Stimulated activated CD8-positive, alpha-beta memory T cell treated with anti-CD3 and anti-CD28 coated beads, Interleukin-7, amount 100 ng/mL, for 24 hours (primary cell): ENCODE measurements around the gene CERKL.

Experiments
- DNase-seq: peaks from one replicate; pipeline ENCODE4 v3.0.0-alpha.2; 2020; ENCODE audit warnings: low read depth

The CERKL gene

DNA sequence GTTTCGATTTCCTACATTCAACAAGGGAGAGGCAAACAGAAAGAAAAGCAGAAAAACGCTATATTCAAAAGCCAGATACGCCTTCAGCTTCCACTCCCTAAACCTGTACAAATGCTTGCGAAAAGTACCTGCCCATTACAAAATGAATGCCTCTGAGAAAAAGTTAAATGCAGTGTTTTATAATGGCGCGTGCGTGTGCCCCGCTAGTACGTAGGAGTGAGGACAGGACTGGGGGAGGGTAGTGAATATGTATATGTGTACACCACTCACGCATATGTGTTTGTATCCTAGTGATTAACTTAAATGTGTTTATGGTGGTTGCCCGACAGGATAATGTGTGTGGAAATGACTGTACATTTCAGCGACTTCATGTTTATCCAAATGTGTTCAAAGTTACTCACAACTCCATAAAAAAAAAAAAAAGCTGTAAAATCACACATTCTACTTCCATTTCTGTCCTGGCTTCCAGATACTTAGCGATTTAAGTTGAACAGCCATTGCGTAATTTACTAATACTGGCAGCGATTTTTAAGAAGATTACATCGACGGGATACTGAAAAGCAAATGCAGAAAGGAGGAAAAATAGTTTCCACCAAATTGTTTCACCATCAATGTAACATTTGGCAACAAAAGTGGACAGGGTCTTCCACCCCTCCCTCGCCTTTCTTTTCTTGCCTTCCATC is 22.1 kb upstream of the CERKL start:
- DNase-seq: no peak

DNA sequence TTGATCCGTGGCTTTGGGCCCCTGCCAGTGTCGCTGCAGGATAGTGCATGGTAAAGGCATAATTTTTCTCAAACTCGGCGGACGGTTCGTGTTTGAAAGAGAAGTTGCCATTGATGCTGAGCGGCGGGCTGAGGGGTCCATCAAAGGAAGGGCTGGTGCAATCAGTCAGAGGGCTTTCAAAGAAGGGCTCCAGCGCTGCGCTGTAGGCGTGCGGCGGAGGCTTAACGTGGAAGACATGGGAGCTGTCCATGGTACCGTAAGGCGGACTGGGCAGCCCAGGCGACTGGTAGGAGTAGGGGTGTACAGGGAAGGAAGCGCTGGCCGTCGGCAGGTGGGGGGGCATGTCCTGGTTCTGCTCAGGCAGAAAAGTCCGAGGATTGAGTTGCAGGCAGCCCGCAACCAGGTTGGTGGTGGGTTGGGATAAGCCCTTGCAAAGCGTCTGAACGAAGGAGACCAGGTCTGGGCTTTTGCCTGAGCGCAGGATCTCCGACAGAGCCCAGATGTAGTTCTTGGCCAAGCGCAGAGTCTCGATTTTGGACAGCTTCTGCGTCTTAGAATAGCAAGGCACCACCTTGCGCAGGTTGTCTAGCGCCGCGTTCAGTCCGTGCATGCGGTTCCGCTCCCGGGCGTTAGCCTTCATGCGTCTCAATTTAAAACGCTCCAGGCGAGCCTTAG is 21.1 kb upstream of the CERKL start:
- DNase-seq: no peak

DNA sequence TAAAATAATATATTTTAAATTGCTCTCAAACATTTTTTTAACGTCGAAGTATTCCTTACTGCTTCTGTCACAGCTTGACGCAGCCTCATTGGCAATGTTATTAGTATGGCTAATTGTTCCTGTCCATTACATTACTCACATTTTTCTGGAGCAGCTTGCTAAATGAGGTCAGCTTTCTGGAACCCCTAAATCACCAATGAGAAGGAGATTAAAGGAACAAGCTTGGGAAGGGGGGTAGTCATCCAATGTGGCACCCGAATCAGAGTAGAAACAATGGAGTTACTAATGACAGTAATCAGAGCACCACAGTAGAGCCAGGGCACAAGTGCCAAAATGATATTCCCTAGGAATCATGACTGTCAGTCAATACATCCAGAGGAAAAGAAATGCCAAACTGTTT is 18.3 kb upstream of the CERKL start:
- DNase-seq: no peak

DNA sequence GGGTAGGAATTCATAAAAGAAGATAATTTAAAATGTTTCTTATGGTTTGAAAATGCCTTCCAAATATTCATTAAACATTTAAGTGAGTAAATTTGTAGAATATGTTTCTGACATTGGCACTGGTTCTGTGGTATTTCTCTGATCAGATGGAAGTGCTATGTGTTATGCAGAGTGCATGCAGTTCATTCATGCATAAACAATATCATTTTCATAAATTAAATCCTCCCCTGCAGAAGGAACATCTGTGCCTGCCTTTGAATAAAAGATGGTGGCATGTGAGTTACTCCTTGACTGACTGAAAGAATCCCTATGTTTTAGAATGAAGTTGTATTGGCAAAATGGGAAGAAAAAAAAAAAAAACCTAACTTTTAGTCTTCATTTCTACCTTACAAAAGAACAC is 17.6 kb upstream of the CERKL start:
- DNase-seq: no peak

DNA sequence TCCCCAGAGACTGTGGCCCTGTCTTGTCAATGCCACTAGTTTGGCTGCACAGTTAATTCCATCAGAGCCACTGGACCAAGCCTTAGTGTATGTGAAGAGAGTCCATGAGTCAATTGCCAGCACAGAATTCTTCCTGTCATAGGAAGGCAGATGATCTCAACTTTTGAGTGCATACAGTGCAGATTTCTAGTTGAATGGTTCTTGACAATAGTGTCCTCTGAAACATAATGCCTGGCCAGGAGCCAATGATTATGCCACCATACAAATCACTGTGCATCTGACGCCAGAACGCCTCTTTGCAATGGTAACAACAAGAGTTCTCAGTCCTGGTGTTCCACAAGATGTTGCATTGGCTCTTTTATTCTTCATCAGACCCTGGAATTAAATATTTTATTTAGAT is 16.3 kb upstream of the CERKL start:
- DNase-seq: no peak

DNA sequence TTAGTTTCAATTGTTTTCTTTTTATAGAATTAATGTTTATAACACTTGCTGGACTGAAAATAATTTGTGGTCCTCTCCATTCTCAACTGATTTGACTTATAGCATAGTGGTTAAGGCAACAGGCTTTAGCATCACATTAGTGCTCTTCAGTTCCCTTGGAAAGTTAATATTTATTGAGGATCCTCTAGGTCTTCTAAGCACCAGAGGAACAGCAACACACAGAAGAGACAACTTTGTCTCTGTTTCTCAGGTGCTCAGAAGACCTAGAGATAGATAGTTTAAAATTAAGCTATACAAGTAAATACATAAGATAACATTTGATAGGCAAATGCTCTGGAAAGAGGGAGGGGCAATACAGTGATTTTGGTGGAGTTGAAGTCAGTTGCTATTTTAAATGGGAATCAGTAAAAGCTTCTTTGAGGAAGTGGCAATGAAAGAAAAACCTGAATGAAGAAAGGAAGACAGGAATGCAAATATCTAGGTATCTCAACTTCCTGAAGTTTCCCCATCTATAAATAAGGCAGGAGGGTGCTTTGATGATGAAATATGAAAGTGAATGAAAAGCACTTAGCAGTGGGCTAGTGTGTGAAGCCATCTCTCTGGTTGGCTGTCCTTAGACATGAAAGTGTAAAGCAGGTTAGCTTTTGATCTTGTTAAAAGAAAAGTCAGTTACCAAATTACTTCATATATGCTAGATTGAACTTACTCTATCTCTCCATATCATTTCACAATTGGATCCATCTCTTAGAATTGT is 15.5 kb upstream of the CERKL start:
- DNase-seq: no peak

DNA sequence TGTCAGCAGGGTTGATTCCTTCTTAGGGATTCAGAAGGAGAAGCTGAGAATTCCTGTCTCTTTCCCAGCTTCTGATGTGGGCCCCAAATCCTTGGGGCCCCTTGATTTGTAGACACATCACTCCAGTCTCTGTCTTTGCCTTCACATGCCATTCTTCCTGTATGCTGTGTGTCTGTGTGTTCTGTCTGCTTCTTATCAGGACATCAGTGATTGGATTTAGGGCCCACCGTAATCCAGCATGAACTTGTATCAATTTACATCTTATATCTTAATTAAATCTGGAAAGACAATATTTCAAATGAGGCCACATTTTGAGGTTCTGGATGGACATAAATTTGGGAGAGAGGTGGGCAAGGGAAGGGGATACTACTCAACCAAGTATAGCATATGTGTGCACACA is 13.7 kb upstream of the CERKL start:
- DNase-seq: no peak

DNA sequence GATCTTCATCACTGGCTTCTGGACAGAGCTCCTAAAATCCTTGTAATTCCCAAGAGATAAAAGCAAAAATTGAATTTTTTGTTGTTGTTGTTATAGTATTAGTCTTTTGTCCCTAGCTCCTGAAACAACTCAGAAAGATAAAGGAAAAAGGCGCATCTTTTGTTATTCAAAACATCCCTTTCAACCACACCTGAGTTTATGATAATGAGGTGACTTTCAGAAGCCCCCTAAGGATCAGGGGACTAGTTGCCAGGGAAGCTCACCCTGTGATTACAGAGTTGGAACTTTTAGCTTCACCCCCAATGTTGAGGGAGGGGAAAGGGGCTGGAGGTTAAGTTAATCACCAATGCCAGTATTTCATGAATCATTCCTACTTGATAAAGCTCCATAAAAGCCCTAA is 10.3 kb upstream of the CERKL start:
- no peak for DNase-seq

DNA sequence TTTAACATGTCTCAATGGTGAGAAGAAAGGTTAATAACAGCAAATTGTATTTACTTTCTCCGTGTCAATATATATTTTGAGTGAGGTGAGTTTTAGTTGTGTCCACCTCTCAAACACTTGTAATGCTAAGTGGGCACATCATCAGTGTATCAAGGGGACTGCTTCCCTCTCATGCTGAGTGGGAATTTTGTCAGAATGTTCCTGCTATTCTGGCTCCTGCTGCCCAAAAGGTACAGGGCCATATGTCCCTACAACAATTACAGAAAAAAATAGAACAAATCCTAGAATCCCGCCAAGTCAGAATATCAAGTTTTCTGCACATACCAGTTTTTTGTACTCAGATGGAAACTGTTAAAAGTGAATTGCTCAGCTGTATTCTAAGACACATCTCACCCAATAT is 5.4 kb upstream of the CERKL start:
- DNase-seq: no peak

DNA sequence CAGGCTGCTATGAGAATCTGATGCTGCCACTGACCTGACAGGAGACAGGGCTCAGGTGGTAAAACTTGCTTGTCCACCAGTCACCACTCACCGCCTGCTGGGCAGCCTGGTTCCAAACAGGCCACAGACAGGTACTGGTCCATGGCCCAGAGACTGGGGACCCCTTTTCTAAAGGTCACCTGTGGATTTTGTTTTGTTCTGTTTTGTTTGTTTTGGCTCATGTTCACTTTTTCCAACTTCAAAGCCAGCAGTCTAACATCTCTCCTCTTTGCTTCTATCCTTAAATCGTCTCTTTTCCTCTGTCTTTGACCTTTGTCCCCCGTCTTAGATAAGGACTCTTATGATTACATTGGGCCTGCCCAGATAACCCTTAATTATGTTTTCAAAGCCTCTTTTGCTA is 3.3 kb upstream of the CERKL start:
- no peak for DNase-seq

DNA sequence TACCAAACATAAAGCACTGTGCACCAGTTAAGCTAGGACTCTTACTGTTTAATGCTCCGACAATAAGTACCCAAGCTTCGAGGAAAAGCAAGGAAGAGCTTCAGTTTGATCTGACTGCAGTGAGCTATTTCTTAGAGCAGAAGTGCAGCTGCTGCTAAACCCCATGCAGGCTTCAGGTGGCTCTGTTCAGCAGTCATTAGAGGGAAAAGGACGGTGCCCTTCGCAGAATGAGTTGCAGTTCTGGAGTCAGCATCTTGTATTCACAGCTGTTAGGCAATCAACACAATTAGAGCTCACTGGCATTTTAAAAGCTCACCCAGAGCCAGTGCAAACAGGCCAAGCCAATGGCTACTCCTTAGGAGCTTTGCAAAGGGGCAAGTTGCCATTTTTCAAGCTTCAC is 1.5 kb upstream of the CERKL start:
- no peak for DNase-seq

DNA sequence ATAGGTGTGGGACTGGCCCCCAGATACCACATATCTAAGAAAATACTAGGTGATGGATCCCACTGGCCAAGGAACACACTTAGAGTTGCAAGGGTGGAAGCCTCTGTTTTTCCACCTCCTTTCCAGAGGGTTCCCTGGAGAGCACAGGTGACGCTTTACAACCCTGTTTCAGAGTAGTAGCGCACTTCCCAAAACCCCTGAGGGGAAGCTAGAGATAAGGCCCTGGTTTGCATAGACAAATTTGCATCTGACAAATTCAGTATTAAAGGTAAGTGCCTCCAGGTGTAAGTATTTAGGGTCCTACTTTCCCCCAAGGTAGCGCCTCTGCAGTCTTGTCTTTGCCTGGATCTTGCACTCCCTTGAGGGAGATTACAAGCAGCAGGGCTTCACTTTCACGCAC is 474 bp upstream of the CERKL start:
- no peak for DNase-seq

DNA sequence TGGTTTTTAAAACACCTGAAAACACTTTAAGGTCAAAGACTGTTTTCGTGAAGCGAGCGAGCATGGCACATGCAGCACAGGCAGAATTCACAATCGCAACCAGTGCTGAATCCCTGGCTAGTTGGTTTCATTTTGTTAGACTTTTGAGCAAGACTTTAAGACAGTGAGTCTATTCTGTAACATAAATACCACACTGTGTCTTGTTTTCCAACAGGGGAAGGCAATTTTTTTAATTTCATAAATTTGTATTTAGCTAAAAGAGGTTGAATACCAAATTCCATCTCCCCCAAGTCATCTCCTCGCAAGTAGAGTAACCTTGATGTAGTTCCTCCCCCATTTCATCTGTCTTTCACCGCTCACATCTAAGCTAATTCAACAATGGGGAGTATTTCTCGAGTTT is 1.4 kb downstream of the CERKL start:
- DNase-seq: no peak

DNA sequence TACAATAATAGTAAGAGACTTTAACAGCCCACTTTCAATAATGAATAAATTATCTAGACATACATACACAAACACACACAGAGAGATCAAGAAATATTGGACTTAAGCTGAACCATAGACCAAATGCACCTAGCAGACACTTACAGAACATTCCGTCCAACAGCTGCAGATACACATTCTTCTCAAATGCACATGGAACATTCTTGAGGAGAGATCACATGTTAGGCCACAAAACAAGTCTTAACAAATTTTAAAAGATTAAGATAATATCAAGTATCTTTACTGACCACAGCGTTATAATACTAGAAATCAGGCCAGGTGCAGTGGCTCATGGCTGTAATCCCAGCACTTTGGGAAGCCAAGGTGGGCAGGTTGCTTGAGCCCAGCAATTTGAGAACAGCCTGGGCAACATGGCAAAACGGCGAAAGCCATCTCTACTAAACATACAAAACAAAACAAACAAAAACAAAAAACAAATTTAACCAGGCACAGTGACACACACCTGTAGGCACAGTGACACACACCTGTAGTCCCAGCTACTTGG is 7.4 kb downstream of the CERKL start:
- DNase-seq: no peak

DNA sequence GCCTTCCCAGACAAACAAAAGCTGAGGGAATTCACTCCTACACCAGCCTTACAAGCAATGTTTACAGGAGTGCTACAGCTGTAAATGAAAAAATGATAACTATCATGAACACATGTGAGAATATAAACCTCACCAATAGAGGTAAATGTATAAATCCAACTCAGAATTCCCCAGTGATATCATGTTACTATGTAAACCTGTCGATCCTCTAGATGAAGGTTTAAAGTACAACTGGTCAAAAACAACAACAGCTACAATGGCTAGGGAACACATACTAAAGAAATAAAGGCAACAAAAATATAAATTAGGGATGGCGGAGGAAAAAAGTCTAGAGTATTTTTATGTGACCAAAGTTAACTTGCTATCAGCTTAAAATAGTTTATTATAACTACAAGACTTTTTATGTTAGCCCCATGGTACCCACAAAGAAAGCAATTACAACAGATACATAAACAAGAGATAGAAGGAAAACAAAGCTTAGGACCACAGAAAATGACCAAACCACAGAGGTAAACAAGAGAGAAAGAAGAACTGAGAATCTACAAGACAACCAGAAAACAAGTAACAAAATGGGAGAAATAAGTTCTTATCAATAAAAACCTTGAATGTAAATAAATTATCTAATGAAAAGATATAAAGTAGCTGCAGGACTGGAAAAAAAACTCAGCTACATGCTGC is 8.3 kb downstream of the CERKL start:
- no peak for DNase-seq

DNA sequence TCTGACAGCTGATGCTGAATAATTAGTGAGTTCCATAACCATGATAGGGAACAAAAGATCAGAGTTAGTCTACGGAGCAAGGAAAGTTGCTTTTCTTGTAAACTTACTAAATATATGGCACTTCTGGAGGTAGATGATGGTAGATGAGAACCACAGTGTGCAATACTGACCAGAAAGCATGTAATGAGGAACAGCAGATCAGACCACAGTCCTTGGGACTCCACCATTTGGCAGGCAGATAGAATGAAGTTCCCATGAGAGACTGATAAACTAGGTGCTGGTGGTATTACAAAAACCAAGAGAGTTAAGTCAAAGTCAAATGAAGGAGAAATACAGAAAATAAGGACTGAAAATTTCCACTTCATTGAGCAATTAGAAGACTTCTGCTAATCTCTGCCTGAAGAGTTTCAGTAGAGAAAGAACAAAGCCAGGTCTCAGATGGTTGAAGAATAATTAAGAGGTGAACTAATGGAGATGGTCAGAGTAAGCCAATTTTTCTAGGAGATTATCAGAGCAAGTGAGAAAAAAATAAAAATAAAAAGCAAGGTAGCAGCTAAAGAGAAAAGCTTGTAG is 10.4 kb downstream of the CERKL start:
- no peak for DNase-seq

DNA sequence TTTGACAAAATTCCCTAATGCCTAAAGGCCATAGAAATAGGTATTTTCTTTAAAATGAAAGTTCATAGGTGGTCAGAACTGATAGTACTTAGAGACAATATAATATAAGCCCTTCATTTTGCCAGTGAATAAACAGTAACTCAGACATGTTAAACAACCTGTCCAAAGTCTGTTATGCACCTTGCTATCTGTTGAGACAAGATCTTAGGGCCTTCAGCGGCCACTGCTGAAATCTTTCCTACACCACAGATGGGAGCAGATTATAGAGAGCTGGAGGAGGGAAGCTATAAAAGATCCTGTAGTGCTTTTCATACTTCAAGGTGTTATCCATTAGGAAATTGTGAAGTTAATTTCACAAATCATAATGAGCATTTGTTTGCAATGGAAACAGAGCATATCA is 13.8 kb downstream of the CERKL start:
- DNase-seq: no peak

DNA sequence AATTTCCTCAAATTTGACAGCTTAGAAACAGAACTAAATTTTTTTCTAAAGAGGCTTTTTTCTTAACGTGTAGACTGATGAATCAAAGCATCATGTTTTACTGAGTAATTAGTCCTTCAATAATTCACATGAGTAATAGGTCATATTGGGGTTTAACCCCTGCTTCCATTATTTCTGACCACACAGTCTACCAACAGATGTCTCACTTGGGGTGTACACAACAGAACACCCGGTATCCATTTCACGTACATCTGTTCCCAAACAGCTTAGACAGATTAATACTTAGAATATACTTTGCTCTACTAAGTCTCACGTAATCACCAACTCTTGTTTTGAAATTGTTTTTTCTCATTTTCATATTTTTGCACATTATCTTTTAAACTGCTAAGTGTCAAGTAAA is 14.8 kb downstream of the CERKL start:
- DNase-seq: no peak

DNA sequence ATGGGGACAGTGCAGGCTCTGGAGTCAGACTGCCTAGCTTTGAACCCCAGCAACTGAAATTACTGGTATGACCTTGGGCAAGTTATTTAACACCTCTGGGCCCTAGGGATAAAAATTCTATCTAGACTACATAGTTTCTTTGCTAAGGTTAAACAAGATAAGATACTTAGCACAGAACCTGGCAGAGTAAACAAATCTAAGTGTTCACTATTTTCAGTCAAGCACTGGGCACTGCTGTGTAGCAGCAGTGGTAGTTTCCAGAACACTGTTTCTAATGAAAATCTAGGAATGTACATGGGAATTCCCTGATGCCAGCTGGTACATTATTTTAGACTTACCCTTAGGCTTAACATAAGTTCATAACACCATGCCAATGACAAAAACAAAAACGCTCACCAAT is 17.2 kb downstream of the CERKL start:
- DNase-seq: no peak

DNA sequence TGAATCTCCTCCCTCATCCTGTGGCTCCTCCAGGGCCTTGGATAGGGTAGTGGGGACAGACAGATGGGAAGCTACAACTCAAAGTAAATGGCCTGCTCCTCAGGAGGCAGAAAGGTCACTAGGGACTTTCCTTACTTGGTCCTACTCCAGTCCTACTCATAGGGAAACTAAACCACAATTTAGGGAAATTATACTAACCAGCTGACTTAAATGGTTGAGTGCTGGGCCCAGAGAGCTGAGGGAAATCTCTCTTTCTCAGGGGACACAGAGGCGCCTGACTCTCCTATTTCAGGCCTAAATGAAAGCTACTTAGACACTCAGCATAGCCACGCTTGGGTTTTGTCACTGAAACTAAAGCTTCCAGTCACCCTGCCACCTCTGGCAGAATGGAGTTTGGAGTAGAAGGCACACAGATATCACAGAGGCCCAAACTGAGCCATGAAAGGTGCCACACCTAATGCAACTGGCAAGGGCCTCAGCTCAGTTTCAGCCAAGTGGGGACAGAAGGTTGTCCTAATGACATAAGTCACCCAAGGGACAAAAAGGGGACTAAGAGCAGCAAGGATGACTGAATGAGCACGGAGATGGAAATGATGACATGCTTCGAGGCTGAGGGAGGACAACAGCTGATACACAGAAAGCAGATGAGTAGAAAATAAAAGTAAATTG is 24.0 kb downstream of the CERKL start:
- no peak for DNase-seq
